ENCODE results near the gene ARHGAP24. TPM values are rescaled to one million over a fixed set of nuclear protein-coding genes. Genes with fewer than 3 reads are reported as not detected.

Gene ARHGAP24
- total and polyA plus RNA-seq, 2 donors (not counting 3 experiments of a cell fraction or from before 2014, with no cell fraction given), result 52.1 to 79.4 TPM

GRCh38 chr4:85728464-85728863 is 253.5 kb downstream of the ARHGAP24 start:
- no TSS peak for BruUV-seq (replicated peaks)
- FAIRE-seq, result no peak

GRCh38 chr4:85732124-85732523 is 257.2 kb downstream of the ARHGAP24 start:
- Histone ChIP-seq H3K4me1 (ENCODE audit: control insufficient read depth, extremely low read depth, insufficient read depth, low read length) (peaks cover 7% of the 10 kb centered on the region), H3K9me3 (replicated peaks; ENCODE audit: control insufficient read depth, insufficient read depth, low read length) (no peaks in the 10 kb centered on the region), H3K27me3 (ENCODE audit: control insufficient read depth in 2 of 2, insufficient read depth in 2 of 2, low read length in 2 of 2) (no peaks in the 10 kb centered on the region), H3K4me3 (replicated peaks in 1 of 3; ENCODE audit: insufficient read depth in 1 of 3, low read depth in 1 of 3, low read length in 3 of 3) (no peak overlapping the region), H3K9me1 (replicated peaks; ENCODE audit: control insufficient read depth, extremely low read depth, insufficient read depth, low read length) (no peaks in the 10 kb centered on the region), H3K79me2 (ENCODE audit: control insufficient read depth, insufficient read depth, low read length) (no peaks in the 10 kb centered on the region), H3K27ac (ENCODE audit: insufficient read depth, low read depth, low read length) (no peak overlapping the region), H3K4me2 (ENCODE audit: insufficient read depth, low read length) (no peak overlapping the region), H3K9ac (replicated peaks; ENCODE audit: extremely low read depth, insufficient read depth, low read length) (no peak overlapping the region), H4K20me1 (replicated peaks; ENCODE audit: control insufficient read depth, extremely low read depth, insufficient read depth, low read length) (no peaks in the 10 kb centered on the region), H3K36me3 (ENCODE audit: control insufficient read depth in 2 of 2, extremely low read depth in 1 of 2, insufficient read depth in 2 of 2, low read length in 2 of 2) (no peaks in the 10 kb centered on the region), H2AFZ (ENCODE audit: low read depth, low read length) (no peak overlapping the region)
- ChIA-PET CTCF (interaction anchor here (0.7 to 1.9 kb wide), 4 partner anchors 9 to 24 kb away, joined by 3 to 8 read pairs (median 4); no protein-coding TSS in a partner anchor), POLR2A (no interaction called here)
- intact Hi-C loops (cut with micrococcal nuclease) (no loop called here), dilution Hi-C loops (cut with MboI; ENCODE audit: extremely low pct_ligation_motif_present, low sequenced_read_pairs) (no loop called here)
- TF ChIP-seq EZH2 (IDR thresholded peaks at IDR 0.05; ENCODE audit: borderline replicate concordance, low read depth, low read length, severe bottlenecking) (no peak), POLR2A (IDR thresholded peaks at IDR 0.05; ENCODE audit: low read depth, low read length) (no peak), MYC (IDR thresholded peaks at IDR 0.05; ENCODE audit: low read depth, low read length) (no peak), FOS (IDR thresholded peaks at IDR 0.05; ENCODE audit: borderline replicate concordance, insufficient read depth, low read length) (no peak), POLR2AphosphoS5 (IDR thresholded peaks at IDR 0.05; ENCODE audit: insufficient read depth, low read depth, low read length) (no peak), JUN (IDR thresholded peaks at IDR 0.05; ENCODE audit: borderline replicate concordance, insufficient read depth, insufficient read length, low read depth) (no peak), GATA2 (IDR thresholded peaks at IDR 0.05; ENCODE audit: insufficient read depth, insufficient read length, low read depth, low read length) (no peak), CTCF (IDR thresholded peaks at IDR 0.05; ENCODE audit: extremely low read depth in 1 of 2, insufficient read depth in 1 of 2, low read depth in 1 of 2, low read length in 2 of 2) (no peak)
- BruUV-seq (replicated peaks), result no TSS peak
- no peak for FAIRE-seq
- peak; percentile 27 for DNase-seq (ENCODE audit: low read depth, low spot score)

More at GRCh38 chr4:85728464-85728863, 253.5 kb downstream of the ARHGAP24 start:
- Histone ChIP-seq H3K9ac (replicated peaks; ENCODE audit: extremely low read depth, insufficient read depth, low read length) (no peak overlapping the region), H3K9me3 (replicated peaks; ENCODE audit: control insufficient read depth, insufficient read depth, low read length) (no peaks in the 10 kb centered on the region), H4K20me1 (replicated peaks; ENCODE audit: control insufficient read depth, extremely low read depth, insufficient read depth, low read length) (no peaks in the 10 kb centered on the region), H3K4me3 (replicated peaks in 1 of 3; ENCODE audit: insufficient read depth in 1 of 3, low read depth in 1 of 3, low read length in 3 of 3) (no peak overlapping the region), H3K9me1 (replicated peaks; ENCODE audit: control insufficient read depth, extremely low read depth, insufficient read depth, low read length) (no peaks in the 10 kb centered on the region), H3K36me3 (ENCODE audit: control insufficient read depth in 2 of 2, extremely low read depth in 1 of 2, insufficient read depth in 2 of 2, low read length in 2 of 2) (no peaks in the 10 kb centered on the region), H3K79me2 (ENCODE audit: control insufficient read depth, insufficient read depth, low read length) (no peaks in the 10 kb centered on the region), H3K27ac (ENCODE audit: insufficient read depth, low read depth, low read length) (no peak overlapping the region), H2AFZ (ENCODE audit: low read depth, low read length) (no peak overlapping the region), H3K4me1 (ENCODE audit: control insufficient read depth, extremely low read depth, insufficient read depth, low read length) (no peaks in the 10 kb centered on the region), H3K4me2 (ENCODE audit: insufficient read depth, low read length) (no peak overlapping the region), H3K27me3 (ENCODE audit: control insufficient read depth in 2 of 2, insufficient read depth in 2 of 2, low read length in 2 of 2) (no peaks in the 10 kb centered on the region)
- intact Hi-C loops (cut with micrococcal nuclease), result no loop called here
- no peak for TF ChIP-seq JUN (IDR thresholded peaks at IDR 0.05; ENCODE audit: borderline replicate concordance, insufficient read depth, insufficient read length, low read depth)
- TF ChIP-seq MYC (IDR thresholded peaks at IDR 0.05; ENCODE audit: low read depth, low read length), result no peak
- no peak for TF ChIP-seq POLR2A (IDR thresholded peaks at IDR 0.05; ENCODE audit: low read depth, low read length)
- TF ChIP-seq EZH2 (IDR thresholded peaks at IDR 0.05; ENCODE audit: borderline replicate concordance, low read depth, low read length, severe bottlenecking), result no peak
- no peak for TF ChIP-seq FOS (IDR thresholded peaks at IDR 0.05; ENCODE audit: borderline replicate concordance, insufficient read depth, low read length)
- no peak for TF ChIP-seq POLR2AphosphoS5 (IDR thresholded peaks at IDR 0.05; ENCODE audit: insufficient read depth, low read depth, low read length)
- TF ChIP-seq MAX (IDR thresholded peaks at IDR 0.05; ENCODE audit: insufficient read depth, insufficient read length), result no peak
- dilution Hi-C loops (cut with MboI; ENCODE audit: extremely low pct_ligation_motif_present, low sequenced_read_pairs), result no loop called here
- ChIA-PET POLR2A (no interaction called here), CTCF (no interaction called here)
- no peak for DNase-seq (ENCODE audit: low read depth, low spot score)

All from endothelial cell of umbilical vein (primary cell).